ENCODE measurements around the gene SCIN. TPM values are rescaled to one million over a fixed set of nuclear protein-coding genes. Genes with fewer than 3 reads are reported as not detected.

Gene SCIN
- total RNA-seq, 3 donors from 2014 or later (not counting 1 experiment from before 2014, with no cell fraction given): 0.08 TPM; not detected in 2

DNA sequence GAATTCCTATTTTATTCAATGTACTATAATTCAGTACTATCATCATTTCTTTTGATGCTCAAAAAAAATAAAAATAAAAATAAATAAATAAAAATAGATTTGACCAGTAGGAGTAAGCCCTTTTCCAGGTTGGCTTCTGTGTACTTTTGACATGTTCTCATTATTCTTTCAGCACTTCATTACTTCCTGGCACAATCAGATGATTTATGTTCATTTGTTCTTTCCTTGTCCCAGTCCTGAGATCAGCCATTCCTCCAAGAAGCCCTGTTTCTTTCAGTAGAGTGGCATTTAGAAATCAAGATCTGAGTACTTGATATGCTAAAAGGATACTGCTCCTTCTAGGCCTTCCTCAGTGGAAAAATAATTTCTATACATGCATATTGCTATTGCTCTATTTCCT is 137.8 kb downstream of the SCIN start:
- Mint-ChIP-seq H3K4me3 (no peak overlapping the region), H3K9me3 (no peaks in the 10 kb centered on the region), H3K27me3 (ENCODE audit: low read depth in 2 of 2) (no peaks in the 10 kb centered on the region), H3K4me1 (no peaks in the 10 kb centered on the region), H3K27ac (no peak overlapping the region), H3K36me3 (no peaks in the 10 kb centered on the region)
- intact Hi-C loops (cut with micrococcal nuclease): no loop called here
- TF ChIP-seq CTCF (IDR thresholded peaks at IDR 0.05): no peak
- H3K4me3 ChIP-seq (ENCODE audit: low read length): no peak overlapping the region
- no peak for DNase-seq
- no peaks in the 10 kb centered on the region for H3K9me3 ChIP-seq (ENCODE audit: control insufficient read depth, insufficient read depth, low read length)
- no peak overlapping the region for H3K27ac ChIP-seq (ENCODE audit: low read length)
- no peaks in the 10 kb centered on the region for H3K36me3 ChIP-seq (ENCODE audit: control insufficient read depth, insufficient read depth, low read length)
- no peaks in the 10 kb centered on the region for H3K27me3 ChIP-seq (ENCODE audit: control insufficient read depth, insufficient read depth, low read length)
- no peak for ATAC-seq
- H3K4me1 ChIP-seq (ENCODE audit: control insufficient read depth, insufficient read depth, low read length): no peaks in the 10 kb centered on the region

Other genes starting within 250 kb of the SCIN start
- gene VWDE, start 166.9 kb upstream of the SCIN start, total RNA-seq: under 1 TPM in 1 of 3 donors, not detected in 2; 0.09 TPM
- 10 to 100 TPM; 54.7 to 81.4 (median 55.5) TPM for gene ARL4A, start 116.9 kb downstream of the SCIN start, total RNA-seq